HG03139 (cell line): ENCODE data around the gene CACNA1D.

Experiments
- ATAC-seq: cut with Tn5 transposase; IDR thresholded peaks from one replicate; pipeline ENCODE4 v1.9.1; 2021; ENCODE audit not compliant: unreplicated experiment

The CACNA1D gene

DNA sequence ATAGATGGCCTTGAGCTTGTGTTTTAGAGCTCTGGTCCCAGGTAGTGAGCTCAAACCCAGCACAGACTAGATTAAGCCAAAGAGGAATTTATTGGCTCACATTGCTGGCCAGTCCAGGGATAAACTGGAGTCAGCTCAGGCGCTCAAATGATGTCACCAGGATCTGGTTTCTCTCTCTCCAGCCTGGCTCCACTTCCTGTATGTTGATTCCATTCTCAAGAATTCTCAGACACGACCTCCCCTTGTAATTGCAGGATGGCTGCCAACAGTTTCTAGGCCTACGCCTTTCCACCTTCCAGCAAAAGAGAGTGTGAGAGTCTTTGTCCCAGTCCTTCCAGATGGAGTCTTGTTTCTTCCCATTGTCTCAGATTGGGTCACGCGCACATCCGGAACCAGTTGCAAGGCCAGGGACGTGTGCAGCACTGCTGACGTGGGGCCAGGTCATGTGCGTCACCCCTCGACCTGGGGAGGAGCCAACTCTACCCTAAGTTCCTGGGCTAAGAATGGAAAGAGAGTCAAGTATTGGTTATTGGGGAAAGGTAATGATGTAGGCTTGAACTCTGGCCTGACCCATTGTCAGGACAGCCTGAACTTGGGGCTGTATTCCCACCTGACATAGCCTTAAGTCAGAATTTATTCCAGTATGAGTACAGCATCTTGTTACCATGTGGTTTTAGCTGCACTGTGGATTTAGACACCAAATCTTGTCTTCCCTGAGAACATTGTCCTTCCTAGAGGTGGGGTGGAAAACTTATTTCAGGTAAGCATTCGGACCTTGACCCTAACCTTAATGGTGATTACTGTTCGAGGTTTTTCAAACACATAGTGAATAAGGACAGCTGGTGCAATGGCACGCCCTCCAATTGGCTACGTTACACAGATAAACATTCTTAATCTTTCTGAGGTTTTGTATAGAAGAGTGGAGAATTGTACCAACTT lies 31.6 kb downstream of the CACNA1D start:
- ATAC-seq, result no peak

DNA sequence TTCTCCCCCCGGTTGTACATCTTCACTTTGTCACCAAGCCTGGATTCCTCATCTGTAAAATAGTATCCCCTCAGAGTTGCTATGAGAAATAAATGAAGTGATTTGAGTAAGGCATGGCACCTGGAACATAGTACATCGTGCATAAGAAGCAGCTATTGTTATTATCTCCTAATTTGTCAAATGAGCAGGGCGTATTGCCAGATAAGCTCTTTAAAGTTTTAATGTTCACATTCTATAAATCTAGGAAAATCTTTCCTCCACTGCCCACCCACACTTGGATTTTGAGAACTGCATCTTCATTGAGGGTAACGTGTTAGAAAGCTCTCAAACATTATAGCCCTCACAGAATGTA lies 32.3 kb downstream of the CACNA1D start:
- no peak for ATAC-seq

DNA sequence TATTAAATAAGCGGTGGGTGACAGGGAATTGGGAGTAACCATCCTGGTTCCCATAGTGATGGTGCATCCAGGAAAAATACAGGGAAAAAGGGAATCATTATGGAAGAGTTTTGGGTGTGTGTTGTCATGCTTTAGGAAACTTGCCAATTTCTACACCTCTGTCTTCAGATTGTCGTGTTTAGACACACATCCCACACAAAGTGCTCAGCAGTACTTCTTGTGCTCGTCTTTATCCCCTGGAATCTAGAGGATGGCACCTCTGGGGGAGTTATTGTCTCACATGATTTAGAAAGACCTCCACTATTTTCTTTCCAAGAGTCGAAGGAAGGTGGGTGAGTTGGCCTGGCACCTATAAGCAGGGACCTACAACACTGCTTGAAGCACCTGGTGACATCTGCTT lies 35.8 kb downstream of the CACNA1D start:
- ATAC-seq, result no peak

DNA sequence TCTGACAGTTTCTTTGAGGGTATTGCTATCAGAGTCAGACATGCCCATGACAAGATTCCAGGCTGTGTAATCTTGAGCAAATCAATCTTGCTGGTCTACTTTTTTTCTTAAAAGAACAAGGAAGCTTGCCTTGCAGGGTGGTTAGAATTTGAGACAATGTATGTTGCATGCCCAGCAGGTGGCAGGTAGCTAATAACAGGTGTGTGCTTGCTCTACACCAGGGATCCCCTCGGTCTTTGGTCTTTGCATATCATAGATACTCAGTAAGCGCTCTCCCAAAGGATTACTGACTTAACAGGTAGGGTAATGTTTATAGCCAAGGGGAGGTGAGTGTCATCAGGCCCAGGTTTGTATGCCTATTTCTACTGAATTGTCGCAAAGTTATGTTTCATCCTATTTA lies 37.3 kb downstream of the CACNA1D start:
- ATAC-seq, result no peak

DNA sequence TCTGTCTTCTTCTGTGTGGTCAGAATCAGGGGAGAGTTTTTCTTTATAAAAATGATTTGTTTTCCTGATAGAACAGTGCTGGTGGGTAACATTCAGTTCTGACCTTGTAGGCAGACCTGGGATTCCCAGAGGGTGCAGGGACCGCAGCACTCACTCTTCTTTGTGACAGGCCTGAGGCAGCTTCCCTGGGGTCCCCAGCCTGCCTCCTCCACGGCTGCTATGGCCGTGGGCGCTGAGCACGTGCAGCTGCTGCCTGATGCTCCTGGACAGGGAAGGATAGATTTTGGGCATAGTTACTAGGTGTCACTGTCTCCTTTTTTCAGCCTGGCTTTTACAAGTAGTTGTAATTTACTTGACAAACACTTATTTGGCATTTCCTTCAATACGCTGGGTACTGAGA lies 39.1 kb downstream of the CACNA1D start:
- ATAC-seq, result no peak

DNA sequence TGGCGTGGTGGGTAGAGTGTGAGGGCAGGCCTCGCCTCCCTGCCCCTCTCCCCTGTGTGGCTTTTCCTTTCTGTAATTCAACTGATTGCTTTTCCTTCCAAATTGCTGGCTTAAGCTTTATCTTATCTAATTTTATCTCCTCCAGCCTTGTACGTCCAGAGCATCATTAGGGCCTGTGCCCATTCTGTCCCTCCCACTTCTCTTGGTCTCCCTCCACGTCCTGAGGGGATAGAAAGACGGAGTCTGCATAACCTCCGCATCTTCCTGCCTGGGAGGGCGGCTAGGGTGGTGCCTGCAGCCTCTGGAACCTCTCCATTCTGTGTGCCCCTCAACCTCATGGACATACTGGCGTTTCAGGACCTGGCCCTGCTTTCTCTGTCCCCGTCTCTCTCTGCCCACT lies 39.8 kb downstream of the CACNA1D start:
- no peak for ATAC-seq

DNA sequence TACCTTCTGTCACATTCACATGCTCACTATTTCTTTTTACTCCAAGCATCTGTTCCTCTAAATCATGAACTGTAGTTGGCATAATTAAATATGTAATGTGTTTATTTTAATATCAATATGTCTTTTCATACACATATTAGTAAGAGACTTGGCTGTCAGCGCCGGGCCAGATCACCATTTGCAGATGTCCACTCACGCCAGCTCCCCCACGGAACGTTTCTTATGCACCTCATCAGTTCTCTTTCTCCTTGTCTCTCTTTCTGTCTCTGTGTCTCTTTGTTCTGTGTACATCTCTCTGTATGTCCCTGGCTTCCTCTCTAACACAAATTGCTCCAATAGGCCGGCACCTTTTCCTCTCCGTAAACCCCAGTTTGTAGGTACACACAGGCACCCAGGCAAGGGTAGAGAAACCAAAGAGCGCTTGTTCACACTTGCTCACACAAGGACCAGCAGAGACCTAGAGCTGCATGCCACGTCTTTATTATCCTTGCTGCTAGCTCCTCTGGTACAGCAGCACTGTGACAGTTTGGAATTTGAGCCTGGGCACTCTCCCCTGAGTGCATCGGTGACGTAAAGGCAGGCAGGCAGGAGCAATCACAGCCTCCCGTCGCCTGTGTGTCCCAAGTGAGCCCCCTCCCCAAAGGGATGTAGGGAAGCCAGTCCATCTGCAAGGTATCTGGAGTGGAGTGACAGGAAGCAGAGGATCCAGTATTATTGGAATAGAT lies 40.4 kb downstream of the CACNA1D start:
- ATAC-seq, result no peak

DNA sequence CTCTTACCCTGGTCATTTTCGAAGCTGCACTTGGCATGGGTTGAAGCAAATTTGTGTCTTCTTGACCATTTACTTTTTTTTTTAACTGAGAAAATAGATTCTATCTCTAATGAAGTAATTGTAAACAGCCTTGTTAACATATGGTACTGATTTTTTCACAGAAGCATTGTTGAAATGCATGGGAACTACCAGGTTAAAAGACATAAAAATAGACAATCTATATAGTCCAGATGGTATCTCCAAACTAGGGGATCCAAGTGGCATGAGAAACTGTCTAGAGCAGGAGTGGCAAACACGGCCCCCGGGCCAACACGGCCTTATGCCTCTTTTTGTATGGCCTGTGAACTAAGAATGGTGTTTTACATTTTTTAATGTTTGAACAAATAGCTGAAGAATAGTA lies 41.9 kb downstream of the CACNA1D start:
- ATAC-seq, result no peak

DNA sequence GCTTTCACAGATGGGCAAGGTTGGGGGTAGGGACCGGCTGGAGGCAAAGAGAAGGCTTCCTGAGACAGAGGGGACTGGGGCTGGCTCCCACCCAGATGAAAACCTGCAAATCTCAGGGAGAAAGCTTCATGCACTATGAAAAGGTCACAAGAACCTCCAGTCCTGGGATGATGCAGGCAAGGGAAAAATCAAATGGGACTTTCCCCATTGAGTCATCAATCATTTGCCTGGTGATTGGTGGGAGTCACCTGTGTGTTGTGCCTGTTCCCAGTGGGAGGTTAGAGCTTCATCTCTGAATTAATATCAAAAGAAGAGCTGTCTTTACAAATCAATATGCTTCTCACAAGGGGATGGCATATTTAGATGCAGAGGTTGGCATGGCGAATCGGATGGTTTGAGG lies 49.9 kb downstream of the CACNA1D start:
- no peak for ATAC-seq

DNA sequence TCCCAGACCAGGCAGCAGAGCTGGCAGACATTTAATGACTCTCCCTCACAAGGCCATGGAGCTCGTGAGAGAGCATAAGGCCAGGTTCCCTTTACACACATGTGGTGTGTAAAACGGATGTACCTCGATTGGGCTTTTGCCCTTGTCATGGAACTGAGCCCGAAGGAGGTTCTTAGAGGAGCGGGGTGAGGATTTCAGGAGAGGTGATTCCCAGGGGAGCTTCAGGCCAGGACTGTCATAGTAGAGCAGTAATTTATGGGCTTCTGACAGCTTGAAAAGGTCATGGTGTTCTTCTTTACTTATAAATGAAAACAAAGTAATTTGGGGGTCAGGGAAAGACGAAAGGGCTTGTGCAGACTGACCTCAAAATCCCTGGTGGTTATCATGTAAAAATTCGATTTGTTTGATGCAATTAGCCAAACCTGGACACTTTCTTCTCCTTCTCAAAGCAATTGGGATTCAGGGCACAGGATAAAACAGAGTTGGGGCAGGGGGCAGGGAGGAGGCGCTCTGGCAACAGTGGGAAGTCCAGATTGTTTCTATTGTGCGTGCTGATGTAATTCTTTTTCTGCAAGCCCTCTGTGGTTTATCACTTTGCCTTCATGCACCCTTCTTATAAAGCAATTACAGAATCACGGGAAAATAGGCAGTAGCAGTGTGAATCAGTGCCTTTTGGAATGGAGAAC lies 51.0 kb downstream of the CACNA1D start:
- no peak for ATAC-seq

DNA sequence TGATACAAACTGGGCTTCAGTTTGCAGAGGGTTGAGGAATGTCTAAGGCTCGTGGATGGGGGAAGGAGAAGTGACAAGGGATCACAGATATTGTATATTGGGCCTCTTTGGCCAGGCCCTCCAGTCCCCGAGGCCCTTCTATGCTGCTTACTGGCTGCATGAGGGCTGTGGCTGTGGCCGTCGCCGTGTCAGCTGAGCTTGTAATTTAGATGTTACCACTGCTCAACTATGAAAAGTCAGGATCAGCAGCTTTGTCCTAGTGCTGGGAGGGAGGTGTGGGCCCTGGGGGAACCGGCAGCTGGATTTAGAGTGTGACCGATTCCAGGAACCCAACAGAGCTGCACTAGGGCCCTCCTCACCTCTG lies 51.6 kb downstream of the CACNA1D start:
- ATAC-seq, result no peak

DNA sequence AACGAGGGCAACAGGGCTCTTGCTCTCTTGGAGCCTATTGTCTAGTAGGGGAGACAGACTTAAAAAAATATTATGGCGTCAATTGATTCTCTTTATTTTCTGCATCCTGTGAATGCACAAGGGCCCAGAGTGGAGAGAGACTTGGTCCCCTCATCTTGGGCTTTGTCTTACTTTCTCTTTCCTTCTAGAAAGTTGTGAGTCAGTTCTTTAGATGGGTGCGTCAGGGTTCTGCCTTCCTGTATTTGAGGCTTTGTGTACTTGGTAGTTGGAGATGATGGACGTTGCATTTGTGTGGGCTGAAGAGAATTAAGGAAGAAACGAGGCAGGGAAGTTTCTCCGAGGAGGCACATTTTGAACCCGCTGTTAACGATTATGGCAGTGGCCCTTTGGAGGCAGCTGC lies 52.9 kb downstream of the CACNA1D start:
- ATAC-seq, result no peak

DNA sequence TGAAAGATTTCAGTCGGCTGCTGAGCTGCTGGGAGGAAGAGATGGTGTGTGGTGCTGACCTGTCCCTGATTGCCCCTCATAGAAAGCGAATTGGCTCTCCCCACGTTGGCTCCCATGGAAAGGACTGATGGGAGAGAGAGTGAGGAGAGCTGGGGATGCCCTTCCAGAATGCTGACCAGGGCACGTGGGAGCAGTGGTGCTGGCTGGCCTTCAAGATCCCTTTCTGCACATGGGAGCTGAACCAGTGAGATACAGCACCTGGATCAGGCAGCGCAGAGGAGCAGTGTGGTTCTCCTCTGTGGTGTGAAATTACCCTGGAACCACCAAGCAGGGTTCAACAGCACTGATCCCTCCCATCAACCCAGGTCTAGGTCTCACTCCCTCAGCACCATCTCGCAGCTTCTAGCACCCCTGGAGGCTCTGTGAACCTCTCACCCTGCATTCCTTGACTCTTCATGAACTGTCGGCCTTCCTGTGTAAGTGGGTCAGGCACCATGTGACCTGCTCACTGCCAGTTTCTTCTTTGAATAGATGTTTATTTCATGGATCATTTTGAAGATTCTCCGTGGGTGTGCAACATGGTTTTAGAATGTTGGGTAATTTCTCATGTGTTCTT lies 55.7 kb downstream of the CACNA1D start:
- no peak for ATAC-seq

DNA sequence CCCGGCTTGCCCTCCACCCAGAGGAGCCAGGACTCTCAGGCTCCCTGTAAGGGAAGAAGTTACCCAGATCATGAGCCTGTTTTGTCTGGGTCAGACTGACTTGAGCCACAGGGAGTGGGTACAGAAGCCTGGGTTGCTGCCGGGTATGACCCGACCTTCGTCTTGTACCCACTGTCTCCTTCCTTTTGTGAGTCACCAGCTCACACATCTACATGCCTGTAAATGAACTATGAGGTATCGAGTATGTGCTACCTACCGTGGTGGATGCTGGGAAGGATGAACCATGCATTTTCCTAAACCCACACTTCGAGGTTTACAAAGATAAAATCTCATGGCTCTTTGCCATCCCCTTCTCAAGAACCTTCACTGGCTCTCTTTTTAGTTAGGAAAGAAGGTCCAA lies 56.9 kb downstream of the CACNA1D start:
- no peak for ATAC-seq

DNA sequence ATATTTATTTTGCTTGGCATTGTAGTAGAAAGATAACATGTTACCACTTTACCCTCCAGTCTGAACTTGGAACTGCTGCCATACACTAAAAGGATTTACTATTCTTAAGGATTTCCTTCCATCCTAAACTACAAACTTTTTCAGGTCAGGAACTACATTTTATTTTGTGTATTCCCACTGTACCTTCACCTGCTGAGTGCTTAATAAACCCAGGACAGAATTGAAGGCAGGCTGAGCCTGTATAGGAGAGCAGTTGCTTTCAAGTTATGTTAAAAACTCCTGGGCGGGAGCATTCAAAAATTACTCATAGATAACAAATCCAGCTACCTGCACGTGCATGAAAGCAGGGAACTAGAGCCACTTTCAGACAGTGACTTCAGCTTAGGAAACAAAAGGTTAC lies 58.3 kb downstream of the CACNA1D start:
- no peak for ATAC-seq

DNA sequence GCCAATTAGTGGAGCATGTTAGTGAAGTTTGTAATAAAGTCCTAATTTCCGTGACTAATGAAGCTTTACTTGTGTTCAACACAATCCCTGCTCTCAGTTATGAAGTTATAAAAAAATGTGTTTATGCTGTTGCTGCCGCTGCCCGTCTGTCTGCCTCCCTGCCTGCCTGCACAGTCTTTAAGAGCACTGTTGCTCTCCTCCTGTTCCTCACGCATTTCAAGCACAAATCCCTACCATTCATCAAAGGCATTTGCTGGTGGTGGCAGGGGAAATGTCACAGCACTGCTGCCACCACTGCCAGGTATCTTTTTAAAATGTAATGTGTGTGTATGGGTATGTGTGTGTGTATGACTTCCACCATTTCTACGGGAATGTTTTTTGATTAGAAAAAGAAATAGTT lies 58.8 kb downstream of the CACNA1D start:
- no peak for ATAC-seq

DNA sequence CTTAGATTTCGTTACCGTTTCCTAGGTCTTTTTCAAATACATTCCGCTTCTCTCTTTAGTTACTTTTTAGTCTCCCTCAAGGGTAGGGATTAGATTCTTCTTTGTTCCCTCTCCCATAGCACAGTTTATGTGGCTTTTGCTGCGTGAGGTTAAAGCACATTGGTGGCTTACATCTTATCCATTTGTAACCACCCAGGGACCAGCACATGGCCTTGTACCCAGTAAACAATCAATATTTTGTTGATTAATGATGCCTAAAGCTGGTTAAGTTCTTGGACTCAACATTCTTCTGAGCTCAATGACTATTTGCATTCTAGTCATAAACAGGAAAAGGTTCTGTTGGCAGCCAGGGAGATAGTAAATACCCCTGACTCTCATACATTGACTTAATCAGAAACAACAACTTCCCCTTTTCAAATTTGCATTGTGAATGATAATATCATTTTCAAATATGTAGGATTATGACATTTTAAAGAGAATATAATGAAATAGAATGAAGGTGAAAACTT lies 60.2 kb downstream of the CACNA1D start:
- peak; percentile 74 for ATAC-seq

DNA sequence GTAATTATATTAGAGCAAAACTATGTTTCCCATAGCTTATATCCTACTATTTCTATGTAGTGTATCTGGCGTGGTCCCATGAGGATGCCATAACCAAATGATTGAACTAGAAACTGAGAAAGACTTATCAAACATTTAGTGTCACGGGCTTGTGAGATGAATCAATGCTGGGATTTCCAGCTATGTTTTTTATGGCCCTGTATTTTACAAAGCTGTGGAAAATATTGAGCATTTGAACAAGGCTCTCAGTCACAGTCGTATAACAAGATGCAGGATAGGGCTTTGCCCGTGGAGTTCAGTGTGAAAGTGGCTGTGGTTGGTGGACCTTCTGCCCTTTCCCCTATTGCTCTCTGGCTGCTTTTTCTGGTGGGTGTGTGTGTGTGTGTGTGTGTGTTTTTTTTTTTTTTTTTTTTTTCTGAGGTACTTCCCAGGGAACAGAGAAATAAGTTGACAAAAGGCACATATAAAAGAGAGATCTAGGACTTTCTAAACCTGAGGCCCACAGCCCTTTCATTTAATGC lies 60.7 kb downstream of the CACNA1D start:
- ATAC-seq, result peak; percentile 72

DNA sequence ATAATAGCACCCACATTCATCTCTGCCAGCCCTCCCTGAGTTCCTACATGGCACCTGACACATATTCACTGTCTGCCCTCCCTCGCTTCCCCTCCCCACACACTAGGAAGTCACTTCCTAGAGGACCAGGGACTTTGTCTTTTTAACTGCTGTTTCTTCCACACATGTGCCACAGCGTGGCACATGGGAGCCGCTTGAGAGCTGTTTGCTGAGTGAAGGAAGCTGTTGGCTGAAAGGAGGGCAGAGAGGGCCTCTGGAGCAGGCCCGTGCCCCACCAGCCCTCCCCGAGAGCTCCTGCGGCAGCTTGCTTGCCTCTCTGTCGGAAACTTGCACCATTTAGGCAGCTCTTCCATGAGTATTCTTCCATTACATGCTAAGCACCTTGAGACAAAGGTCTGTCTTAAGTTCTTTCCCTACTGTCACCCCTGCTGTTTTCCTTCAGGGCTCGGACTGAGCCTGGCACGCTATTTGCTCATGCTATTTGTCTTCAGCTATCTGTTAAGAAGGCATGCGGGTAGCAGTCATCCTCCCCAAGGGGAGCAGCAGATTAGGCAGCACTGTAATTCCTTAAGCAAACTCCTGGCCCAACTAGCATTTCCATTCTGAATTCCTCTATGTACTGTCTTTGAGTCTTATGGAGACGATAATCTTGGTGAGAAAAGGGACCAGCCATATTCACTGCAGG lies 72.2 kb downstream of the CACNA1D start:
- ATAC-seq, result no peak

DNA sequence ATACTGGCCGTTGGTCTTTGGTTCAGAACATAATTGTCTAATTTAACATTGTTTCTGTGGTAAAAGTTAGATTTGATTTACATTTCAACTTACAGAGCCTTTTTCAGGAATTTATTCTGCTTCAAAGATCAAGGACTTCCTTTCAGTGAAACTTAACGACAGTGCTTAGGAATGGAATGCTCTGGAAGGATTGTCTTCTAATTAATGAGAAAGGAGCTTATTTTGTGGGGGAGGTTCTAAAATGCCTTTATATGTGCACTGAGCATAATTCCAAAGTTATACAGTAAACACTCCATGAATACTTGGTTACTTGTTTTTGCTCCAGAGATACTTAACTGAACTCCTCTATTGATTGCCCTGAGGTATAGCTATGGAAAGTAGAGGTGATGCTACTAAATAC lies 75.7 kb downstream of the CACNA1D start:
- ATAC-seq, result no peak

DNA sequence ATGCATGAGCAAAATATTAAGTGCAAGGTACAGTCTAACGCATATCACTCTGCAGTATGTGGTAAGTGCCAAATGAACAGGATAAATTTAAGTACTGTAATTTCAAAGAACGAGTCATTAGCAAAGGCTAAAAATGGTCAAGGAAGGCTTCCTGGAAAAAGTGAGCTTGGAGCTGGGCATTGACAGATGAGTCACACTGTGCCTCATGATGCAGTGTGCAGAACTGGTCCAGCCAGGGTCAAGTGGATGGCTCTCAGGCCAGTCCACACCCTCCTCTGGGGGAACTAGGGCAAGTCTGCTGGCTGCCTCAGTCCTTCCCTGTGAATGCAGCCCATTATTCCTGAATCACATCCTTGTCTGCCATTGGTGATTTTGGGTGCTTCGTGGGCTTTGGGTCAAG lies 76.3 kb downstream of the CACNA1D start:
- no peak for ATAC-seq
